K562 (cell line): ENCODE measurements around the gene CNTN4. TPM values are rescaled to one million over a fixed set of nuclear protein-coding genes. Genes with fewer than 3 reads are reported as not detected.

Experiments
- ATAC-seq: fragments of 200-7000 bp; cut with Tn5 transposase; 3 replicates; pipeline ENCODE4 v1.9.1; 2020; ENCODE audit warnings: moderate library complexity
- BruUV-seq: library from RNA; stranded (reverse); fragments of 400-500 nt; replicated peaks from 2 replicates; lab custom pipeline; 2021; lab: Mats Ljungman, UMichigan
- CTCF ChIA-PET: fragments of 300-600 bp; formaldehyde crosslinking; extraction: SDS; loops from one replicate; lab custom pipeline; 2021; ENCODE audit warnings: low intra/inter-chr PET ratio; lab: Yijun Ruan, JAX
- POLR2A ChIA-PET: fragments of 300-600, 350-650 bp; sonication (Branson Sonifier 250); formaldehyde crosslinking; extraction: SDS; loops from one replicate; lab custom pipeline; 2021; ENCODE audit warnings: antibody characterized with exemption, inconsistent platforms; lab: Yijun Ruan, JAX
- DNase-seq, 4 experiments: peaks; one replicate each; pipeline versions ENCODE4 v3.0.0 to v3.0.0-alpha.2; 2011 to 2018; ENCODE audit warnings: low spot score in 3 of 4, mixed read lengths in 3 of 4; ENCODE audit errors: extremely low read depth in 1 of 4
- FAIRE-seq: peaks from 2 replicates; lab custom pipeline; 2011; peaks lifted over from hg19 to GRCh38; lab: Jason Lieb, UNC
- H2AFZ ChIP-seq: 2 replicates; pipeline ENCODE4 v1.6.0; 2011; ENCODE audit warnings: low read depth, low read length, control low read depth, inconsistent platforms
- H3K27ac ChIP-seq: fragments of 200-600 bp; 3 replicates; pipeline ENCODE4 v1.8.0; 2011; ENCODE audit warnings: low read depth, mild to moderate bottlenecking, control low read depth, inconsistent platforms, low read length, moderate library complexity, mixed read lengths; ENCODE audit errors: extremely low read depth
- H3K27me3 ChIP-seq, 2 experiments: fragments of 300-600 bp in 1 of 2; 2 replicates in 1 of 2; 3 replicates in 1 of 2; pipeline versions ENCODE4 v1.6.0 to v1.8.0; 2011; ENCODE audit warnings: inconsistent platforms in 2 of 2, low read length in 2 of 2, mild to moderate bottlenecking in 1 of 2, mixed read lengths in 1 of 2, moderate library complexity in 1 of 2; ENCODE audit not compliant: control insufficient read depth in 2 of 2, insufficient read depth in 2 of 2
- H3K36me3 ChIP-seq: fragments of 300-600 bp; 3 replicates; pipeline ENCODE4 v1.8.0; 2011; ENCODE audit warnings: mild to moderate bottlenecking, low read length, inconsistent platforms; ENCODE audit not compliant: control insufficient read depth, insufficient read depth
- H3K4me1 ChIP-seq, 2 experiments: fragments of 200-600 bp in 1 of 2; replicated peaks in 1 of 2; 2 replicates in 1 of 2; 3 replicates in 1 of 2; pipeline versions ENCODE4 v1.5.1 to v1.8.0; 2011; ENCODE audit warnings: inconsistent platforms in 2 of 2, low read length in 2 of 2, mild to moderate bottlenecking in 1 of 2, mixed read lengths in 1 of 2, moderate library complexity in 1 of 2; ENCODE audit not compliant: control insufficient read depth in 2 of 2, insufficient read depth in 2 of 2
- H3K4me2 ChIP-seq: 2 replicates; pipeline ENCODE4 v1.6.1; 2011; ENCODE audit warnings: low read length, control low read depth, inconsistent platforms, mixed read lengths; ENCODE audit not compliant: insufficient read depth
- H3K4me3 ChIP-seq: fragments of 200-600 bp; sonication (generic), shearing (Covaris generic); 2 replicates; pipeline ENCODE4 v1.5.1; 2016; ENCODE audit warnings: control low read depth, inconsistent platforms
- H3K79me2 ChIP-seq: fragments of 200-600 bp; 3 replicates; pipeline ENCODE4 v1.8.0; 2011; ENCODE audit warnings: low read length, inconsistent platforms; ENCODE audit not compliant: control insufficient read depth, insufficient read depth
- H3K9ac ChIP-seq, 2 experiments: 2 replicates each; pipeline versions ENCODE4 v1.6.0 to v1.6.1; 2011; ENCODE audit warnings: low read depth in 2 of 2, low read length in 2 of 2, control low read depth in 1 of 2, inconsistent platforms in 1 of 2, mild to moderate bottlenecking in 1 of 2, mixed read lengths in 1 of 2; ENCODE audit not compliant: insufficient read depth in 1 of 2
- H3K9me1 ChIP-seq: one replicate; pipeline ENCODE4 v1.6.0; 2011; ENCODE audit warnings: inconsistent platforms, mild to moderate bottlenecking, low read length, moderate library complexity; ENCODE audit not compliant: control insufficient read depth, insufficient read depth
- H3K9me3 ChIP-seq: replicated peaks from 2 replicates; pipeline ENCODE4 v1.5.1; 2011; ENCODE audit warnings: low read depth, low read length, inconsistent platforms; ENCODE audit not compliant: control insufficient read depth, insufficient read depth
- H4K20me1 ChIP-seq: replicated peaks from 2 replicates; pipeline ENCODE4 v1.6.1; 2011; ENCODE audit warnings: low read length, inconsistent platforms, mixed read lengths; ENCODE audit not compliant: control insufficient read depth, insufficient read depth
- CREB3L1 ChIP-seq: fragments of 450-650 bp; IDR thresholded peaks from 2 replicates; pipeline ENCODE4 v1.6.1; 2014; ENCODE audit warnings: low read depth, mild to moderate bottlenecking, moderate library complexity, borderline replicate concordance
- HDAC6 ChIP-seq: IDR thresholded peaks from 2 replicates; pipeline ENCODE4 v1.6.1; 2012; ENCODE audit warnings: low read depth, mild to moderate bottlenecking, control low read depth, inconsistent platforms, low read length, moderate library complexity
- IRF9 ChIP-seq: fragments of 450-650 bp; IDR thresholded peaks from 2 replicates; pipeline ENCODE4 v1.6.1; 2016; ENCODE audit warnings: missing biosample characterization, missing genetic modification characterization
- MXD1 ChIP-seq: fragments of 250-450 bp; sonication (Bioruptor Pico); IDR thresholded peaks from 2 replicates; pipeline ENCODE4 v1.8.0; 2021; ENCODE audit warnings: borderline replicate concordance, mild to moderate bottlenecking, moderate library complexity; ENCODE audit not compliant: poor library complexity, severe bottlenecking
- RNF219 ChIP-seq: fragments of 250-450 bp; sonication (Bioruptor Pico); IDR thresholded peaks from 2 replicates; pipeline ENCODE4 v1.5.0; 2022; ENCODE audit warnings: mild to moderate bottlenecking
- SMARCA4 ChIP-seq: fragments of 450-650 bp; IDR thresholded peaks from 2 replicates; pipeline ENCODE4 v1.6.1; 2016
- U2AF2 ChIP-seq: fragments of 200-400 bp; formaldehyde crosslinking; optimal IDR thresholded peaks from 2 replicates; pipeline ENCODE3; 2017; ENCODE audit warnings: low read depth, mild to moderate bottlenecking, low read length
- ZNF174 ChIP-seq: fragments of 250-450 bp; sonication (Bioruptor Pico); IDR thresholded peaks from 2 replicates; pipeline ENCODE4 v1.4.0; 2020; ENCODE audit warnings: mild to moderate bottlenecking
- ZNF444 ChIP-seq: fragments of 250-450 bp; sonication (Bioruptor Pico); IDR thresholded peaks from 2 replicates; pipeline ENCODE4 v1.4.0; 2020; ENCODE audit warnings: mild to moderate bottlenecking, moderate library complexity
- WGBS: fragments of 100-300 bp; shearing (Covaris generic); methylation state at CpG from one replicate; pipeline ENCODE4 v1.1.6; 2016; ENCODE audit warnings: low coverage, mixed read lengths; ENCODE audit not compliant: insufficient coverage; ENCODE audit errors: missing lambda C conversion rate; 5-methylcytosine and 5-hydroxymethylcytosine counted together
- in situ Hi-C: fragments of 300-500 bp; cut with MboI; formaldehyde crosslinking; loops from 4 replicates; pipeline ENCODE4 v1.15.0; 2018; ENCODE audit warnings: inconsistent platforms, mixed read lengths
- intact Hi-C: fragments of 100-400 bp; cut with micrococcal nuclease; formaldehyde crosslinking; loops from 2 replicates; pipeline ENCODE4 v1.14.2; 2022
- polyA plus RNA-seq, 8 experiments: library from polyadenylated mRNA; depleted of rRNA in 4 of 8; stranded (reverse) in 5 of 8; unstranded in 3 of 8; fragments of >200 nt; fragmentation: Nextera tagmentation in 2 of 8; fragmentation: Illumina TruSeq in 1 of 8; extraction: Ambion mirVana in 2 of 8; extraction: Trizol in 1 of 8; gene quantifications; 2 replicates each; pipeline versions ENCODE4 v1.2.1 to v1.2.3, GENCODE V29; 2011 to 2014; ENCODE audit warnings: inconsistent platforms in 1 of 8, missing spikeins in 1 of 8
- total RNA-seq, 7 experiments: library from RNA; depleted of rRNA in 6 of 7; stranded (reverse); fragments of >200 nt in 6 of 7; fragmentation: Illumina TruSeq in 2 of 7; extraction: Trizol in 2 of 7; gene quantifications; 2 replicates each; pipeline versions ENCODE4 v1.2.1 to v1.2.3, GENCODE V29; 2011 to 2021; ENCODE audit warnings: low replicate concordance in 1 of 7

CNTN4 gene
- total and polyA plus RNA-seq, 9 of the 15 experiments (the other 6 are each of a cell fraction or from before 2014, with no cell fraction given): not detected

GRCh38 chr3:2468816-2469215 lies 370.1 kb downstream of the CNTN4 start:
- DNase-seq: no peak
- Histone ChIP-seq H3K4me2 (no peak overlapping the region), H2AFZ (no peak overlapping the region), H3K36me3 (no peaks in the 10 kb centered on the region), H3K4me1 (no peaks in the 10 kb centered on the region)
- ChIA-PET CTCF (no interaction called here), POLR2A (no interaction called here)
- in situ Hi-C loops: no loop called here
- no peak for TF ChIP-seq IRF9 (tag)
- TF ChIP-seq MXD1: no peak
- TF ChIP-seq RNF219 (CRISPR knock-in tag): no peak
- TF ChIP-seq ZNF174: no peak
- TF ChIP-seq ZNF444 (CRISPR knock-in tag): no peak
- no peak for TF ChIP-seq HDAC6
- TF ChIP-seq U2AF2: no peak
- TF ChIP-seq SMARCA4: no peak
- TF ChIP-seq CREB3L1: no peak
- TF ChIP-seq, all 486 proteins: peak for 0
- Histone ChIP-seq H3K9me1 (no peaks in the 10 kb centered on the region), H3K9me3 (no peaks in the 10 kb centered on the region; the same call in 1 of the 2 replicates), H3K9ac (no peak overlapping the region), H3K27ac (no peak overlapping the region), H3K27me3 (no peaks in the 10 kb centered on the region), H3K79me2 (no peaks in the 10 kb centered on the region), H4K20me1 (no peaks in the 10 kb centered on the region), H3K4me3 (no peak overlapping the region)
- BruUV-seq: no TSS peak
- intact Hi-C loops: no loop called here
- WGBS: 0% methylated on average over 4 of the region's 4 CpGs
- no peak for FAIRE-seq
- ATAC-seq: no peak
